Stimulated activated naive CD8-positive, alpha-beta T cell treated with anti-CD3 and anti-CD28 coated beads, Interleukin-15, amount 100 ng/mL, for 72 hours (primary cell): Measurements from ENCODE around the gene NPTX2.

Experiments
- ATAC-seq: fragments of 150-1000 bp; cut with Tn5 transposase; 2 replicates; pipeline ENCODE4 v1.10.0; 2021; ENCODE audit warnings: mild to moderate bottlenecking, moderate library complexity
- DNase-seq, 2 donors: peaks; one replicate each; pipeline ENCODE4 v3.0.0; 2021 to 2022
- H3K27ac Mint-ChIP-seq, 2 donors: one replicate each; pipeline ENCODE4 v1.8.0; 2022; ENCODE audit warnings: mild to moderate bottlenecking in 2 of 2, mixed read lengths in 2 of 2, moderate library complexity in 2 of 2
- H3K27me3 Mint-ChIP-seq: one replicate; pipeline ENCODE4 v1.8.0; 2022; ENCODE audit warnings: mixed read lengths
- H3K4me1 Mint-ChIP-seq: one replicate; pipeline ENCODE4 v1.8.0; 2022; ENCODE audit warnings: mild to moderate bottlenecking, mixed read lengths
- H3K4me3 Mint-ChIP-seq, 2 donors: one replicate each; pipeline ENCODE4 v1.8.0; 2022; ENCODE audit warnings: mild to moderate bottlenecking in 2 of 2, mixed read lengths in 2 of 2, moderate library complexity in 1 of 2
- H3K9me3 Mint-ChIP-seq, 2 donors: one replicate each; pipeline ENCODE4 v1.8.0; 2022; ENCODE audit warnings: mixed read lengths in 2 of 2

The NPTX2 gene

DNA sequence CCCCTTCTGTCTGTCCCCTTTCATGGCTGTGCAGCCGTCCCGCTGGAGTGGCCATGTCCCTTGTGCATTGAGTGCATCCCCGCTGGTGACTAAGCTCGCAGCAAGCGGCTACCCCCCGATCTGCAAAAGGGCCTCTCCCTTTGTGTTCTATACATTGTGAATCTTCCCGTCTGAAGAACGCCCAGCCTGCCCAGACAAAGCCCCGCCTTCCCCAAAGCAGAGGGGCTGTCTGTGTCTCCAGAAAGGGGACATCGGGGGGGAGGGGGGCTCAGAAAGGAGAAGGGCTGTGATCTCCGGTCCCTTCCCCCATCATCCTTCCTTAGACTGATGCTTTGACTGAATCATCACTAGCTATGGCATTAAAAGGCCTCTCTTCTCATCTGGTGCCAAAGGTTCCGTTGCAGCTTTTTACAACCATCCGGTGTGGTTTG lies 11.9 kb downstream of the NPTX2 start:
- no peak for DNase-seq
- H3K9me3 Mint-ChIP-seq, result peaks cover 9 to 15% of the 10 kb centered on the region in 2 donors
- H3K27ac Mint-ChIP-seq, result no peak overlapping the region
- peaks cover 26% of the 10 kb centered on the region for H3K27me3 Mint-ChIP-seq
- no peak overlapping the region for H3K4me3 Mint-ChIP-seq
- no peak for ATAC-seq
- no peaks in the 10 kb centered on the region for H3K4me1 Mint-ChIP-seq

DNA sequence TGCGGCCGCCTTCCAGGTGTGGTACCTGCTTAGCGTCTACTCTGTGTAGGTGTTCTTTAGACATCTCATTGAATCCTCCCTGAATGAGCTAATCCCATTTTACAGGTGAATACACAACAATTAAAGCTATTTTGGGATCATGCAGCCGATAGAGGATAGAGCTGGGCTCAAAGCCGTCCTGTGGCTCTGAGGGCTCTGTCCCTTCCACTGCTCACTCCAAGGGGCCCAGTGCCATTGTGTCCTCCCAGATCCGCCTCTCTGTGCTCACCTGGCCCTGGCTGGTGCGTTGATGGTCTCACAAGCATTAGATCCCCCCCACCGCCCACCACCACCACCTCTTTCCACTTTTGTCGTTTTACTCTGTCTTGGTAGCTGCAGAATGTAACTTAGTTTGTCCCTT lies 13.1 kb downstream of the NPTX2 start:
- H3K9me3 Mint-ChIP-seq, result peaks cover 9 to 15% of the 10 kb centered on the region in 2 donors
- ATAC-seq, result no peak
- H3K4me1 Mint-ChIP-seq, result no peaks in the 10 kb centered on the region
- H3K4me3 Mint-ChIP-seq, result no peak overlapping the region
- H3K27ac Mint-ChIP-seq, result no peak overlapping the region
- peaks cover 26% of the 10 kb centered on the region for H3K27me3 Mint-ChIP-seq
- no peak for DNase-seq

DNA sequence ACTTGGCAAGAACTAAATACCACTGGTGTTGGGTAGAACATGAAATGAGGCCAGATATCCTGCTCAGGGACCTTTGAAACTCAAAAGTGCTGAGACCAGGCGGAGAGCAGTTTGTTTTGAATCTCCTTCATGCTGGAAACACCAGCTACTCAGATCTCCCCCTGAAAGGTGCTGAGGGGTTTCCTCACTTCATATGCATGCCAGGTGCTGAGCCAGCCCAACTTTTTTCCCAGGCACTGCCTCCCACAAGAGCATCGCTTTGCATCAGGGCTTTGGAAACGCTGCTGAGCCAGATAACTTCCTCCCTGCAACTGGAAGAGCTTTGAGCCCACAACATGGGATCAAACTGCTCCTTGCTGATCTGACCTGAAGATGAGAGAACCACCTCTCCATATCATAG lies 13.7 kb downstream of the NPTX2 start:
- Mint-ChIP-seq H3K9me3 (peaks cover 9 to 15% of the 10 kb centered on the region in 2 donors), H3K4me1 (no peaks in the 10 kb centered on the region), H3K4me3 (no peak overlapping the region), H3K27me3 (peaks cover 26% of the 10 kb centered on the region), H3K27ac (no peak overlapping the region)
- DNase-seq (no peak), ATAC-seq (no peak)

DNA sequence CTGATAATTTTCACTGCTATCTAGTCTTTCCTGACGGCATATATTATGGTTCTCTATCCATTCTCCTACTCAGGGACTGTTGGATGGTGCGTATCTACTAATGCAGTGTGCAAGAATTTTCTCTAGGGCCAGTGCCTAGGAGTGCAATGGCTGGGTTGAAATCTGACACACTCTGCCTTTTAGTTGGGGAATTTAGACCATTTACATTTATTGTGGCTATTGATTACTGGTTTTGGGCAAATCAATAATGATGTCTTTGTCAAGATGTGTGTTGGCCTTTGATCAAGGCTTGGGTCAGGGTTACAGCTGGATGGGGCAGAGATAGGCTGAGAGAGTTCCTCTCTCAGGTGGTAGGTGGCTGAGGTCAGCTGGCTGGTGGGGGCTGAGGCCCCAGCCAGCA lies 21.8 kb downstream of the NPTX2 start:
- no peak for ATAC-seq
- H3K4me3 Mint-ChIP-seq, result no peak overlapping the region

DNA sequence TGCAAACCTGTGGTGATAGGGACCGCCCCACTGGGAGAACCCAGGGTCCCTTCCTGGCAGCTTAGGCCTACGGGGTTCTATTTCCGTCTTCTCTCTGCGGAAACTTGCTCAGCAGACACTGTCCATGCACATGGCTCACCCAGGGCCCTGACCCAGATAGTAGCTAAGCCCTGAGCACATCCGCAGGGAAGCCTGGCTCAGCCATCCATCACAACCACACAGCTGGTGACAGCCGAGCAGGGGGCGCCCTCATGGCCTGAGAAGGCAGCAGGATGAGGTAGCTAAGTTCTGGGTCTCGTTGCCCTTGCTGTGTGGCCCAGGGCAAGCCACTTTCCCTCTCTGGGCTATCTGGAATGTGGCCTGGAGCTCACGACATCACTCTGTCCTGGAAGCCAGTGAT lies 23.3 kb downstream of the NPTX2 start:
- H3K27ac Mint-ChIP-seq, result no peak overlapping the region
- DNase-seq (no peak), ATAC-seq (no peak)
- H3K4me1 Mint-ChIP-seq, result no peaks in the 10 kb centered on the region
- no peak overlapping the region for H3K4me3 Mint-ChIP-seq
- H3K27me3 Mint-ChIP-seq, result no peaks in the 10 kb centered on the region
- H3K9me3 Mint-ChIP-seq, result peaks cover 7 to 23% of the 10 kb centered on the region in 2 donors

More for the DNA sequence above, 21.8 kb downstream of the NPTX2 start:
- DNase-seq, result no peak
- no peaks in the 10 kb centered on the region for H3K27me3 Mint-ChIP-seq
- no peak overlapping the region for H3K27ac Mint-ChIP-seq
- H3K4me1 Mint-ChIP-seq, result no peaks in the 10 kb centered on the region
- peaks cover 7 to 23% of the 10 kb centered on the region in 2 donors for H3K9me3 Mint-ChIP-seq

DNA sequence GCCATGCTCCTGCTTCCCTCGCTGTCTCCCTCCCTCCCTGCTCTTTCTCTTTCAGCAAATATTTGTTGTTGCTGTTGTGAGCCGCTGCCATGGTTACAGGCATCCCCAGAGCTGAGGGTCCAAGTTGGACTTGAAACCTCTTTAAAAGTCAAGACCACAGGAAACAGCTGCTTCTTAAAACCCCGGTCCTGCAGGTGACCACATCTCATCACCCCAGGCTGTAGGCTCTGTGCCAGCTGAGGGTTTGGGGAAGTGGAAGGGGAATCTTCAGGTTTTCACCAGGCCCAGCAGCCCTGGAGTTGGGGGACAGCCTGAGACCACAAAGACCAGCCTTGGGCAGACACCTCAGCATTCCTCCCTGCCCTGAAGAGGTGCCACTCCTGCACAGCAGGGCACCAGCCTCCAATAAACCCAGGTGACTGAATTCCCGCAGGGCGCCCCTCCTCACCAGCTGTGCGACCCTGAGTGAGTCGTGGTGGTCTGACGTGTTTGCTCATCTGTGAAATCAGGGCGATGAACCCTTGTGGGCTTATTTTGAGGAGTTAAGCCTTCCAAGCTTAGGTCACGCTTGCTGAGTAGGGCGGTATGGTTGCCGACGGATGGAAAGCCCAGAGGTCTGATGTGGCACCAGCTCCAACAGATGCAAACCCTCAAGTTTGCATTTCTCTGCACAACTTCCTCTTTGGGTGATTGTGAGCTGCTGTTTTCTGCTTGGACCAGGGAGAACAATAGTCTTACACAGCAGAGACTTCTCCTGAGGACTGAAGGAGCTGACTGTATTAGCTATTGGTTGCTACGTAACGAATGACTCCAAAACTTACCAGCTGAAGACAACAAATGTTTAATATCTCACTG lies 24.8 kb downstream of the NPTX2 start:
- peaks cover 7 to 23% of the 10 kb centered on the region in 2 donors for H3K9me3 Mint-ChIP-seq
- ATAC-seq, result no peak
- no peaks in the 10 kb centered on the region for H3K4me1 Mint-ChIP-seq
- H3K27me3 Mint-ChIP-seq, result no peaks in the 10 kb centered on the region
- H3K27ac Mint-ChIP-seq, result no peak overlapping the region
- DNase-seq, result no peak
- H3K4me3 Mint-ChIP-seq, result no peak overlapping the region

DNA sequence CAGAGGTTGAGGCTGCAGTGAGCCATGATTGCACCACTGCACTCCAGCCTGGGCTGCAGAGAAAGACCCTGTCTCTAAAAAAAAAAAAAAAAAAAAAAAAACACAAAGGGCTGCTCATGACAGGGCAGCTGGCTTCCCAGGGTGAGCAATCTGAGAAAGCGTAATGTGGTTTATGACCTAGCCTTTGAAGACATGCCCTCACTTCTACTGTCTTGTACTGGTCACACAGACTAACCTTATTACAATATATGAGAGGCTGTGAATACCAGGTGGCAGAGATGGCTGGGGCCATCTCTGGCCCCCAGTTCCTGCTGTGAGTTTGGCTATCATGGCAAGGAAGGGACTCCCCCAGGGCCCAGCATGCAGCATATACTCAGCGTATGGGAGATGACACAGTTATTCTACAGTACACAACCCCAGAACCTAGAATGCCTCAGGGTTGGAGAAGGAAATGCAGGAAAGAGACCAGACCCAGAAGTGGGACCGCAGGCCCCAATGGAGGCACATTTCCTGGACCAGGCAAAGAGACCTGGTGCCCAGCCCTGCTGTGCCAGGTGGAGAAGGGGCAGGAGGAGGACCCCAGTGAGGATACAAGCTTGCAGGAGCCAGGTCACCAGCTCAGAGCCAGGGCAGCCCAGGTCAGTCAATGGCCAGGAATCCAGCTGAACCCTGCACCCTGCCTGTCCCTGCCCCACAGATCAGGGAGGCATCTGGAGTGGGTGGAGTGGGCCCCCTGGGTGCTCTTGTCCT lies 26.3 kb downstream of the NPTX2 start:
- H3K4me3 Mint-ChIP-seq, result no peak overlapping the region
- H3K4me1 Mint-ChIP-seq, result no peaks in the 10 kb centered on the region
- ATAC-seq (no peak), DNase-seq (no peak)
- no peaks in the 10 kb centered on the region for H3K27me3 Mint-ChIP-seq
- peaks cover 5 to 12% of the 10 kb centered on the region in 2 donors for H3K9me3 Mint-ChIP-seq
- H3K27ac Mint-ChIP-seq, result no peak overlapping the region

DNA sequence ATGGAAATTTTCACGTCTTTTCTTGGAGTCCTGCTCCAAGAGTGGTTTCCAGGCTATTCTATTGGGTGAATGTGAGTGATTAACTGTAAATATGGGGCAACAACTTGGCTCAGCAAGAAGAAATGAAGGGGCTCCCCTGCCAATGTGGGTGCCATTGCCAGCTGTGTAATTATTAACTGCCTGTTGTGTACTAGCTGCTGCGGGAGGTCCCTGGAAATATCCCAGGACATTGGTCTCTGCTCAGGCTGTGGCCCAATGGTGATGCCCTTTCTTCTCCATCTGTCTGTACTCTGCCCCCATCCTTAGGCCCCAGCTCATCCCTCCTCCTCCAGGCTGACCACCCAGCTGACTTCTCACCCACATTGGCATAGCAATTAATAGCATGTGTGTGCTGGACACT lies 29.4 kb downstream of the NPTX2 start:
- no peaks in the 10 kb centered on the region for H3K27me3 Mint-ChIP-seq
- H3K4me3 Mint-ChIP-seq, result no peak overlapping the region
- ATAC-seq (no peak), DNase-seq (no peak)
- peaks cover 9 to 15% of the 10 kb centered on the region in 2 donors for H3K9me3 Mint-ChIP-seq
- no peak overlapping the region for H3K27ac Mint-ChIP-seq
- no peaks in the 10 kb centered on the region for H3K4me1 Mint-ChIP-seq

DNA sequence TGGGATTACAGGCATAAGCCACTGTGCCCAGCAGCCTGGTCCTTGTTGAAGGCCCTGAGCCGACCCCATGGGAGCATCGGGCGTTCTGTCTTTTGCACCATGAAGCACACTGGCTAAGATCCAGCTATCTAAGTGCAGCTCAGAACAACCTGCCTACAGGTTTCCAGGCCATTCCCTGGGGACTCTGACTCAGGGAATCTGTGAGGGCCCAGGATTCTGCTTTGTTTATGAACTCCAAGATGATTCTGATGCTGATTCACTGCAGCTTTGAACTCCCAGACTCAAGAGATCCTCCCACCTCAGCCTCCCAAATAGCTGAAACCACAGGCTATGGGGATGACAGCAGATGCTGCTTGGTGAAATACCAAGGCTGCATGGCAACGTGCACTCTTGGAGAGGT lies 30.2 kb downstream of the NPTX2 start:
- Mint-ChIP-seq H3K9me3 (peaks cover 9 to 15% of the 10 kb centered on the region in 2 donors), H3K4me3 (no peak overlapping the region), H3K4me1 (no peaks in the 10 kb centered on the region), H3K27ac (no peak overlapping the region), H3K27me3 (no peaks in the 10 kb centered on the region)
- ATAC-seq (no peak), DNase-seq (no peak)

DNA sequence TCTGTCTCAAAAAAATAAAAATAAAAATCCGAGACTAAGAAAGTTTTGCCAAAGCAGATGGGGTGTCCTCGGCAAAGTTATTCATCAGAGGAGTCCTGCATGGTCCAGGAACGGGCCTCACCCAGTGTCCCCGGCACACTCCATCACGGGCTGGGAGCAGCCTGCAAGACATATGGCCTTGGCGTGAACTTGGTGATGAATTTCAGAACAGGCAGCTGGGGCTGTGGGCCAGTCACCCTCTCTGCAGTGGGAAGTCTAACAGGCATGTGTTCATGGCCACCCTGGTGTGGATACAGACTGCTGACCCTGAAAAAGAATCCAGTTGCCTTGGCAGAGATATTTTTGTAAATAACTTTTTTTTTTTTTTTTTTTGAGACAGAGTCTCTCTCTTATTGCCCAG lies 34.7 kb downstream of the NPTX2 start:
- no peaks in the 10 kb centered on the region for H3K4me1 Mint-ChIP-seq
- no peak for ATAC-seq
- H3K27me3 Mint-ChIP-seq, result no peaks in the 10 kb centered on the region
- H3K27ac Mint-ChIP-seq, result no peak overlapping the region
- H3K4me3 Mint-ChIP-seq, result no peak overlapping the region
- no peak for DNase-seq
- H3K9me3 Mint-ChIP-seq, result peaks cover 9 to 15% of the 10 kb centered on the region in 2 donors

DNA sequence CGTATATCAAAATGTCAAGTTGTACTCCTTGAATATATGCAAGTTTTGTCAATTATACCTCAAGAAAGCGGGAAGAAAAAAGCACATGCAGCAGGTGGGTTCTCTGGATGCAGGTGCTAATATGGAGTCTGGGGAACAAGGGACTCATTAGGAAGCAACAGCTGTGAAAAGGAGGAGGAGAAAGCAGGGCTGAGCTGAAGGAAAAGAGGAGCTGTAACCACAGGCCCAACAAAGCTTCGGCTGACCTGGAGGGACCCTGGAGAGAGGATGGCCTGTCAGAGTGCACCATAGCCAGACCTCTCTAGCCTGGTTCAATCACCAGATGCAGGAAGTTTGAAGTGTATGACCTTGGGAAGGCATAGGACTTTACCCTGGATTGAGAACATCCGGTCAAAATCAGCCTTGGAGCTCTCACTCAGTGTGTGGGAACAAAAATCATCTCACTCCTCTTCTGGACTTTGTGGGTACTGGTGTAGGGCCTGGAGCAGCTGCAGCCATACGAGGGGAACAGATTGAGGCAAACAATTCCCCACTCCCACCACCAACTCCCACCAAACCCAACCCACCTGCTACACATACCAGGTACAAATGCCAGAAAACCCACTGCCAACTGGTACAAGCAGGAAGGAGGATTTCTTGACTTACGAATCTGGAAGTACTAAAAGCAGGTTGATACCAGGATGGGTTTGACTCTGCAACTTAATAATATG lies 36.7 kb downstream of the NPTX2 start:
- Mint-ChIP-seq H3K27me3 (no peaks in the 10 kb centered on the region), H3K9me3 (peaks cover 9 to 15% of the 10 kb centered on the region in 2 donors), H3K27ac (no peak overlapping the region), H3K4me3 (no peak overlapping the region), H3K4me1 (no peaks in the 10 kb centered on the region)
- DNase-seq (no peak), ATAC-seq (no peak)

DNA sequence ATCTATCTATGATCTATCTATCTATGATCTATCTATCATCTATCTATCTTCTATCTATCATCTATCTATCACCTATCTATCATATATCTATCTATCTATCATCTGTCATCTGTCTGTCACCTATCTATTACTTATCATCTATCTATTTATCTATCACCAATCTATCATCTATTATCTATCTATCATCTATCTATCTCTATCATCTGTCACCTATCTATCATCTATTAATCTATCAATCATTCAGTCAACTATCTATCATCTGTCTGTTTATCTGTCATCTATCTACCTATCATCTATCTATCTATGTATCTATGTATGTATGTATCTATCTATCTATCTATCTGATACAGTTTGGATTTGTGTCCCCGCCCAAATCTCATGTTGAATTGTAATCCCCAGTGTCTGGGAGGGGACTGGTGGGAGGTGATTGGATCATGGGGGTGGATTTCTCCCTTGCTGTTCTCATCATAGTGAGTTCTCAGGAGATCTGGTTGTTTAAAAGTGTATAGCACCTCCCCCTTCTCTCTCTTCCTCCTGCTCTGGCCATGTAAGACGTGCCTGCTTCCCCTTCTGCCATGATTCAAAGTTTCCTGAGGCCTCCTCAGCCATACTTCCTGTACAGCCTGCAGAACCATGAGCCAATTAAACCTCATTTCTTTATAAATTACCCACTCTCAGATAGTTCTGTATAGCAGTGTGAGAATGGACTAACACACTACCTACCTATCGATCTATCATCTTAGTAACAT lies 37.6 kb downstream of the NPTX2 start:
- ATAC-seq (no peak), DNase-seq (no peak)
- H3K4me3 Mint-ChIP-seq, result no peak overlapping the region
- H3K4me1 Mint-ChIP-seq, result no peaks in the 10 kb centered on the region
- no peak overlapping the region for H3K27ac Mint-ChIP-seq
- H3K9me3 Mint-ChIP-seq, result peaks cover 5 to 9% of the 10 kb centered on the region in 2 donors
- H3K27me3 Mint-ChIP-seq, result no peaks in the 10 kb centered on the region

DNA sequence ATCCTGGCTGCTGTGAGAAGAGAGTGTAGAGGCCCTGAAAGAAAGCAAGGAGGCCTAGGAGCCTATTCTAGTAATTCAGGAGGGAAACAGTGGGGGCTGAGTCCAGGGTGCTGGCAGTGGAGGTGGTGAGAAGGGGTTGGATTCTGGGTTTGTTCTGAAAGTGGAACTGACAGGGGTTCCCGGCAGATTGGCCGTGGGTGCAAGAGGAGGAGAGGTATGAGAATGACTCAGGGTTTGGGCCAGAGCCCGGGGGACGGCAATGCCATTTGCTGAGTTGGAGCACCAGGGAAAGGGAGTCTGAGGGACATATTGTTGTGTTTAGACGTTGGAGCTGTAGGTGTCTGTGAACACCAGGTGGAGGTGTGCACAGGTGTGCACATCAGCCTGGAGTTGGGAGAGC lies 38.5 kb downstream of the NPTX2 start:
- Mint-ChIP-seq H3K4me3 (no peak overlapping the region), H3K9me3 (peaks cover under 1 to 5% of the 10 kb centered on the region in 2 donors), H3K27ac (no peak overlapping the region), H3K4me1 (no peaks in the 10 kb centered on the region), H3K27me3 (no peaks in the 10 kb centered on the region)
- ATAC-seq (no peak), DNase-seq (no peak)

DNA sequence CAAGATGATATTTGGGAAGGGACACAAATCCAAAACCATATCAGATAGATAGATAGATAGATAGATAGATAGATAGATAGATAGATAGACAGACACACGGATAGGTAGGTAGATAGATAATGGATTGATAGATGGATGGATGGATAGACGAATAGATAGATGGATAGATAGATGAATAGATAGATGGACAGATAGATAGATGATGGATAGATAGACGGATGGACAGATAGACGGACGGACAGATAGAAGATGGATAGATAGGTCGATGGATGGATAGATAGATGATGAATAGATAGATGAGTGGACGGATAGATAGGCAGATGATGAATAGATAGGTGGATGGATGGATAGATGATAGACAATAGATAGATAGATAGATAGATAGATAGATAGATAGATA lies 39.8 kb downstream of the NPTX2 start:
- no peak for DNase-seq
- H3K27me3 Mint-ChIP-seq, result no peaks in the 10 kb centered on the region
- H3K9me3 Mint-ChIP-seq, result no peaks in the 10 kb centered on the region
- no peak overlapping the region for H3K27ac Mint-ChIP-seq
- no peaks in the 10 kb centered on the region for H3K4me1 Mint-ChIP-seq
- no peak for ATAC-seq
- H3K4me3 Mint-ChIP-seq, result no peak overlapping the region

DNA sequence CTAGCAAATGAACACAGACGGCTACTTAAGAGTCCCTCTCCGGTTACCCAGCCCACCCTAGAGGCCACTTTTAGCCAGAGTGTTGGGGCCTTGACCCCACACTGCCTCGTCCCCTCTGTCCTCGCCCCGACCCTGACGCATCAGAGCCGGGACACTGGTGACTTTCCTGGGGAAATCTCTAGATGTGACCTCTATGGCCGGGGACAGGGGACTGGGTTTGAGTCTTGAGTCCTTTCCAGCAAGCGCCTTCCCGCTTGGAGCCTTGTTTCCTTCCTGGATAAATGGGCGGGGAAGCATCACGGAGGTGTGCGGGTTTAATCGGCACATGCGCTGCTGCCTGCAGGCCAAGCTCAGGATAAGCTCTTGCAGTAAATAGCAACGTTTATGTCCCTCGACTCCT lies 40.7 kb downstream of the NPTX2 start:
- no peak overlapping the region for H3K27ac Mint-ChIP-seq
- DNase-seq, result no peak
- H3K27me3 Mint-ChIP-seq, result no peaks in the 10 kb centered on the region
- no peak for ATAC-seq
- H3K4me3 Mint-ChIP-seq, result no peak overlapping the region
- H3K4me1 Mint-ChIP-seq, result no peaks in the 10 kb centered on the region
- H3K9me3 Mint-ChIP-seq, result no peaks in the 10 kb centered on the region
